Measurements from ENCODE around the gene PIK3C2G.
"Not testable (repeated sequence)": the region's sequence is repeated elsewhere in the genome, so short reads cannot be mapped to it uniquely, and the experiment has no call there.

The PIK3C2G gene

DNA sequence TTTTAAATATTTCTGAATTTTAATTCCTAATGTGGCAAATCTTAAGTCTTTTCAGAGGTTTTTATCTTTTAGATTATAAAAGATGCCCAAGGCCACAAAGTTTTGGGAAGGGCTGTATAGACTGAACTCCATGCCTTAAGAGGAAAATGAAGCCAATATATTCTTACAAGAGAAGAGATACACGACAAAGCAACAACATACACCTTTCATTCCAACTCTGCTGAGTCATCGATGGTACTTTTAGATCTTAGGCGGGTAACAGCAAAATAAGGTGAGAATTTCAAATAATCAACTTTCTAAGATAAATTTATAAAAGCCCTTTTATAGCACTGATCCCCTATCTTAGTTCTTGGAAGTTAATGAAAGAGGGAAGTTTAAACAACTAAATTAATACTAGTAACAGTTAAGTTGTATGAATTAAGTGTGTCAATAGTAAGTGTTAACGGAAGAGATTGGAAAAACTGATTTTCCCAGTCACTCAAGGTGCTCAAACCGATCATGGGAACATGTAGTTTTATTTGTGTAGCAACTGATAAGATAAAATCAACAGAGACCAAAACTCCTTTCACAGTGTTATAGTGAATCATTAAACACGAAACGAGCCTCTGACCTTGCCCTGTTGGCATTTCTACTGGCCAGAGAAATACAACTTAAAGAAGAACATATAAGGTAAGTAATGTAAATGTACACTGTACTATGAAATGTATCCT, 18.8 kb upstream of the PIK3C2G start:
- no peak for DNase-seq (ENCODE audit: low read depth)
- H3K4me3 ChIP-seq (ENCODE audit: low read depth, low read length): no peak overlapping the region
- TF ChIP-seq, protein P1, sequence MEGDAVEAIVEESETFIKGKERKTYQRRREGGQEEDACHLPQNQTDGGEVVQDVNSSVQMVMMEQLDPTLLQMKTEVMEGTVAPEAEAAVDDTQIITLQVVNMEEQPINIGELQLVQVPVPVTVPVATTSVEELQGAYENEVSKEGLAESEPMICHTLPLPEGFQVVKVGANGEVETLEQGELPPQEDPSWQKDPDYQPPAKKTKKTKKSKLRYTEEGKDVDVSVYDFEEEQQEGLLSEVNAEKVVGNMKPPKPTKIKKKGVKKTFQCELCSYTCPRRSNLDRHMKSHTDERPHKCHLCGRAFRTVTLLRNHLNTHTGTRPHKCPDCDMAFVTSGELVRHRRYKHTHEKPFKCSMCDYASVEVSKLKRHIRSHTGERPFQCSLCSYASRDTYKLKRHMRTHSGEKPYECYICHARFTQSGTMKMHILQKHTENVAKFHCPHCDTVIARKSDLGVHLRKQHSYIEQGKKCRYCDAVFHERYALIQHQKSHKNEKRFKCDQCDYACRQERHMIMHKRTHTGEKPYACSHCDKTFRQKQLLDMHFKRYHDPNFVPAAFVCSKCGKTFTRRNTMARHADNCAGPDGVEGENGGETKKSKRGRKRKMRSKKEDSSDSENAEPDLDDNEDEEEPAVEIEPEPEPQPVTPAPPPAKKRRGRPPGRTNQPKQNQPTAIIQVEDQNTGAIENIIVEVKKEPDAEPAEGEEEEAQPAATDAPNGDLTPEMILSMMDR (conservative IDR thresholded peaks at IDR 0.05; ENCODE audit: low read depth, low read length): no peak

DNA sequence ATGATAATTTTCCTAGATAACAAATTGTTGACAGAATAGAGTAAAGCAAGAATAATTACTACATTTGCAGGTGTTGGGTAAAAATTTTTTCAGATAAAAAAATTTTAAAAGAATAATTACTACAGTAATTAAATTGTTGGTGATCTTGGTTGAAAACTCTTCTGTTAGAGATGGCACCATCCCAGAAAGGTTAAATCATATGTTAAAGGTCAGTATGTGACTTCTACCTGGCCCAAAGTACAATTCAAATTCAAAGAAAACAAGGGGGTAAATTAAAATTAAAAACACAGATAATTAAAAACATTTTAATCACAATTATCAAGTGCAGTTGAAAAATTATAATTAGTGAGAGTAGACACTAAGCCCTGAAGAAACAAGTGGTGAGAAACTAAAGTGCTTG, 18.1 kb upstream of the PIK3C2G start:
- no peak for DNase-seq (ENCODE audit: low read depth)
- TF ChIP-seq, protein P1 (conservative IDR thresholded peaks at IDR 0.05; ENCODE audit: low read depth, low read length): no peak
- H3K4me3 ChIP-seq (ENCODE audit: low read depth, low read length): no peak overlapping the region

DNA sequence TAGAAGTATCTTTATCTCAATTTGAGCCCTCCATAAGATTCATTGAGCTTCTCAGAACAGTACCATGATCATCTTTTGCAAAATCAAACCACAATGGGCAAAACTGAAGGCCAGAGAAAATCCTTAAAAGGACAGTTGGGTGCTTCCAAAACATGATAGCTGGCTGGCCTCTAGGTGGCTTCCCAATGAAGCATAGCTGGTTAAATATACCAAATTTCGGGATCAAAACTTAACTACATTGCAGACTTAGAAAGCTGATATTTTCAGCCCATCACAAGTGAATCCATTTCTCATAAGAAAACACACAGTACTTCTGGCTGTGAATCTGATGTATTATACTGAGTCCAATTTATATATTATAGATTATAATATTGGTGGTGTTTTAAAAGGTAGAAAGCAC, 15.3 kb upstream of the PIK3C2G start:
- TF ChIP-seq, protein P1 (conservative IDR thresholded peaks at IDR 0.05; ENCODE audit: low read depth, low read length): peak; percentile 58
- no peak overlapping the region for H3K4me3 ChIP-seq (ENCODE audit: low read depth, low read length)

DNA sequence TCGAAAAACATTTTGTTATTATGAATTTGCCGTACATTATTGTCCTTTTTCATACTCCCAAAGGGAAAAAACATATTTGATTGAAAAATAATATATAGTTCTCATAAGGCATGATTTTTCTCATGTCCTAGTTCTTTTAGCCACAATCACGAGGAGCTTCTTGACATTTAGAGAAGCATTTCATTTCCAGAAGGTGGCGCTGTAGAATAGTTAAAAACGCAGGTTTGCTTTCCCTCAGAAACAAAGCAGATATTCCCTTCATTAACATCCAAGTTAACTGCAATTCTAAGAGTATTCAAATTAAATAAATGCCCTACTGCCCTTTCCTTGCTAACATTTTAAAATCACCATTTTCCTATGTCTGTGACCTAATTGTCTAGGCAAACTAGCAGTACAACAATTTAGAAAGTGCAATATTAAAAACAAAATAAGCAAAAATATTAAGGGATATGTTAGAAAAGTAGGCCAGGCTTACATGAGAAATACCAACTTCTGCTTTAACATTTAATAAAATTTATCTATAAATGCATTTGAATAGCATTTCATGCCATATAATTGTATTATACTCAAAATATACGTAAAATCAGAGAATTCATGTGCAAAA, 10.9 kb upstream of the PIK3C2G start:
- DNase-seq (ENCODE audit: low read depth): peak; percentile 87

More for the DNA sequence above, 15.3 kb upstream of the PIK3C2G start:
- no peak for DNase-seq (ENCODE audit: low read depth)

DNA sequence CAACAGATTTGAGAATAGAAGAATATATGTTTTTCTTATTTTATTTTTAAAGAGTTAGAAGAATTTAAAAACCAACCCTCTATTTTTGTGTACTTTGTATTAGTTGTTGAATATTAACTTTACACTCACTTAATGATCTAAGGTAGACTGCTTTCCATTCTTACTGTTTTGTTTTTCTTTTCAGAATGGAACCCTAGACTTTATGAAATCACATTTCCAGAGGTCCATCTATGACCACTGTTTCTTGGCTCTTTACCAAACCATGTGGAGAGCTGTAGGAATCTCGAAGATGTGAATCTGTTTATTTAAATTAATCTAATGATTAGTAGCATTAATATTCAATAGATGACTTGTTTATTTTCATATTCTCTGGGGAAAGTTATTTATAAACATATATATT, 7.2 kb upstream of the PIK3C2G start:
- TF ChIP-seq, protein P1 (conservative IDR thresholded peaks at IDR 0.05; ENCODE audit: low read depth, low read length): no peak
- H3K4me3 ChIP-seq (ENCODE audit: low read depth, low read length): no peak overlapping the region
- DNase-seq (ENCODE audit: low read depth): peak; percentile 40

More for the DNA sequence above, 10.9 kb upstream of the PIK3C2G start:
- no peak overlapping the region for H3K4me3 ChIP-seq (ENCODE audit: low read depth, low read length)
- TF ChIP-seq, protein P1 (conservative IDR thresholded peaks at IDR 0.05; ENCODE audit: low read depth, low read length): peak; percentile 66

DNA sequence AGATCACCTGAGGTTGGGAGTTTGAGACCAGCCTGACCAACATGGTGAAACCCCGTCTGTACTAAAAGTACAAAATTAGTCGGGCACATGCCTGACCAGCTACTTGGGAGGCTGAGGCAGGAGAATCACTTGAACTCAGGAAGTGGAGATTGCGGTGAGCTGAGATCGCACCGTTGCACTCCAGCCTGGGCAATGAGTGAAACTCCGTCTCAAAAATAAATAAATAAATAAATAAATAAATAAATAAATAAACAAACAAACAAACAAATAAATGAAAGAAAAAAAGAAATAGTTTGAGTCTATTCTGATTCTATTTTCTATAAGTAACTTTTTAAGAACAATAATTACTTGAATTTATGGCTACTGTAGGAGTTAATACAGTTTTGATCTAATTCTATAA, 6.3 kb upstream of the PIK3C2G start:
- DNase-seq (ENCODE audit: low read depth): not testable (repeated sequence)

DNA sequence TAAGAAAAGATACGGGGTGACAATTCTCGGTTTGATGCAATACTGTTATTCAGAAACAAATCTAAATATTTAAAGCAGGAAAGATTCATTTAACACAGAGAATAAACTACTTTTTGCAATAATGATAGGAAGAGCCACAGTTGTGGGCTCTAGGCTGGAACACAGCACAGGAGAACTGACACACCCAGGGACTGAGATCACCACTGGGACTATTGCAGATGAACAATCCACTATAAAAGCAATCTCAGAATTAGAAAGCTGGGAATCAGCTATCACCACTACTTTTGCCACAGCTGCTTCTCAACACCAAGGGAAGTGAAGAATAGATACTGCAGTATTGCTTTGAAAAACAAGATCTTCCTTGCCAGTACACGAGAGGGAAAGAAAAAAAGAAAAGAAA, 4.1 kb upstream of the PIK3C2G start:
- no peak for DNase-seq (ENCODE audit: low read depth)
- TF ChIP-seq, protein P1 (conservative IDR thresholded peaks at IDR 0.05; ENCODE audit: low read depth, low read length): no peak
- no peak overlapping the region for H3K4me3 ChIP-seq (ENCODE audit: low read depth, low read length)

More for the DNA sequence above, 6.3 kb upstream of the PIK3C2G start:
- H3K4me3 ChIP-seq (ENCODE audit: low read depth, low read length): not testable (repeated sequence)

Data from choroid plexus epithelial cell (primary cell).